Endothelial cell of hepatic sinusoid (primary cell): ENCODE results near the gene CCDC33.

Experiments used
- in situ Hi-C: cut with HindIII; loops from 2 replicates; pipeline ENCODE4 v1.10.0; 2017; ENCODE audit warnings: low sequenced_read_pairs

CCDC33 gene

DNA sequence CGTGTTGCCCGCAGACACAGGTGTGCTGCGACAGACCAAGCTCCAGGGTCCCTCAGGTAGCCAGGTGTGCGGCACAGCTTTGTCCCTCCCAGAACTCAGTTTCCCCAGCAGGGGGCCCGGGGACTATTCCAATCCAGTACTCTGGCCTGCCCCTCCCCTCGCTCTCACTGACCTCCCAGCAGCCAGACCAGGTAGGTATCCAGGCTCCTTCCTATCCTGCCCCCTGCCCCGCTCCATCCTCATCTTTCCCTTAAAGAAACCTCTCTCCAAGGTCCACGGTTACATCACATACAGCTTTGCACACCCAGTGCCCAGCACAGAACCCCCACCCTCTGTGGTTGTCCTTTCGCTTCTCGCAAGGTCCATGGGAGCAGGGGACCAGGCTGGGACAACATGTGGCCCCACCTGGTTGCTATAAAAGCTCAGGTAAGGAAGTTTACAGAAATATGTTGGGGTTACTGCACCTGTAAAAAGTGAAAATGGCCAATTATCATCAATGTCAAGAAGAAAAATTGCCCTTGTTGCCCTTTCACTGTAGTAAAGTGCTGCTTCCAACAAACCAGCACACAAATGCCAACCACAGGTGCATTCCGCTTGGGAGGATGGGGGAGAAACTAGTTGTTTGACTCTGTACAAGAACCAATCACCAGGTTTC lies 138.6 kb downstream of the CCDC33 start:
- in situ Hi-C loops: loop anchor here (5.0 kb wide), 5 partner anchors 68 to 383 kb away; no protein-coding TSS in a partner anchor

DNA sequence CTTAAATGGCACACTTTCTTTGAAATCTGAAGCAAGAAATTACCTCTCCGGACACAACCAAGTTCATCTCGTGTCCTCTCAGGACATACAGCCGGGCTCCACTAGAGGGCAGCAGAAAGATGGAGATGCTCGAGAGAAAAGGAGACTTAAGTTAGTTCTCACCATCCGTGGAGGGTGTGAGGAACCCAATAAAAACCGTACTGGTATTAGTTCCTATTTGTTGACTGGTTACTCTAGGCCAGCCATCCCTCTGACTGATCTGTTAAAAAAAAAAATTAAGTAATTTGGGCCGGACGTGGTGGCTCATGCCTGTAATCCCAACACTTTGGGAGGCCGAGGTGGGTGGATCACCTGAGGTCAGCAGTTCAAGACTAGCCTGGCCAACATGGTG lies 139.2 kb downstream of the CCDC33 start:
- in situ Hi-C loops: loop anchor here (5.0 kb wide), 2 partner anchors 67 to 122 kb away; no protein-coding TSS in a partner anchor

DNA sequence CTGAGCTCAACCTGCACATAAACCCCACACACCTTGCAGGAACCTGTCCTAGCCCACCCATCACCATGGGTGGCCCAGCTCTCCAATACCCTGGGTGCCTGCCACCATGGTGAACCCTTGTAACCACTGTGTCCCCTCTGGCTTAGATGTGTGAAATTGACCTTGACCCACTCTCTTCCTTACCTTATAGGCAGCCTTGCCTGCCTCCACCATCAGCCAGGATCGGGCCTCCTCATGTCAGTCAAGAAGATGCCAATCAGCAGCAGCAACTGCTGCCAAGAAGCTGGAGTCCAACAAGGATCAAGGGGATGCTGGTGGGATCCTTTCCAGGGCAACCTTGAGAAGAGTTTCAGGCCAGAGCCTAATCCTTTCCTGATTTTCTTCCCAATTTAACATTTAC lies 140.1 kb downstream of the CCDC33 start:
- in situ Hi-C loops: loop anchor here (5.0 kb wide), 2 partner anchors 66 to 121 kb away; no protein-coding TSS in a partner anchor

DNA sequence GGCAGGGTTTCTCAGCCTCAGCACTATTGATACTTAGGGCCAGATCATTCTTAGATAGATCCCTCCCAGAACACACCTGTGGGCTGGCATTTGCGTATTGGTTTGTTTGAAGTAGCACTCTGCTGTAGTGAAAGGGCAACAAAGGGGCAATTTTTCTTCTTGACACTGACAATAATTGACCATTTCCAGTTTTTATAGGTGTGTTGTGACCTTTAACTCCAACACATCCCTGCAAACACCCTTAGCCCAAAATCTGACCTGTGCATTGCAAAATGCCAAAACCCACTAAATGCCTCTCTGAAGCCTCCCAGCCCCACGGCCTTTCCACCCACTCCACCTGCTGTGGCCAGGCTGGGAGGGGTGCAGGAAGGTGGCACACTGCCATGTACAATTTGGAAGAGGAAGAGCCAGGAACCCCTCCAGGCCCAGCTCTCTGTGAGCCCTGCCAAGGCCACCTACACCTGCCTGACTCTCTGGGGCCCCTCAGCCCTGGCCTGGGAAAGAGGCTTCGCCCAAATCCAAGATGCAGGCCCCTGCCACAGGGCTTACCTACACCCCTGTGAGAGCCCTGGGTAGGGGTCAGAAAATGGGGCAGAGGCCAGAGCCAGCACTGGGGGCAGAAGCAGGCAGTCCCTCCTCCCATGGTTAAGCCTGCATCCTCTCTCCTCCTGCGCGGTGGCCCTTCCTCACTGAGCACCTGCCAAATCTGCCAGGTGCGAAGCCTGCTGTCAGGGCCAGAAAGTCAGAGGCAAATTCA lies 140.9 kb downstream of the CCDC33 start:
- in situ Hi-C loops: loop anchor here (5.0 kb wide), 2 partner anchors 65 to 120 kb away; no protein-coding TSS in a partner anchor

DNA sequence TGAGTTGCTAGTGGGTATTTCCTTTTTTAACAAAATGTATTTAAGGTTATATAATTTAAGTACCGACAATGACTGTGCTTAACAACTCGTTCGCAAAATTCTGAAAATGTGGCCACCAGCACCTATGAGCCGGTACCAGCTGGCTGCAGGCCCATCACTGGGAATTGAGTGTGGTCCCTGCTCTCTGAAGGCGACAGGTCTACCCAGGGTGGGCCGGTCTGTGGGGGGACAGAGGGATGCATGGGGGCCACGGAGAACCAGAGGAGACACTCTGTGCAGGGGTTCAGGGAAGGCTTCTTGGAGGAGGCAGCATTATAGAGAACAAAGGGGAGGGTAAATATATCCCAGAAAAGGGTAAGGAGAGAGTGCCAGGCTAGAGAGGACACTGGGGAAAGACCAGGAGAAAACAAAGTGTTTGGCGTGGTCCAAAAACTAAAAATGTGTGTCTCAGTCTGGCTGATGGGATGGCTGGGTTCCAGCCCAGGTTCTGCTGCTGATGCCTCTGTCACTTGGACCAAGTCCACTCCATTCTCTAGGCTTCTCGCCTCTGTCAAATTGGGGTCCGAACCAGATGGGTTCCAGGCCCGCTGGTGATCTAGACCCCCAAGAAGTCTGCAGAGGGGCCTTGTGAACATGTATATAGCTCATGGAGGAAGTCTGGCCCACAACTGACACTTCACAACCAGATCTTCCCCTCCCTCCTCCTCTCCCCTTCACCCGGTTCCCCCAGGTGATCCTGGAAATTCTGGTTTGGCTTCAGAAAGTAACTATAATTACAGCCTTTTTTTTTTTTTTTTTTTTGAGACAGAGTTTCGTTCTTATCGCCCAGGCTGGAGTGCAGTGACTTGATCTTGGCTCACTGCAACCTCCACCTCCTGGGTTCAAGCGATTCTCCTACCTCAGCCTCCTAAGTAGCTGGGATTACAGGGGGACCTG lies 142.0 kb downstream of the CCDC33 start:
- in situ Hi-C loops: loop anchor here (5.0 kb wide), 2 partner anchors 64 to 119 kb away; no protein-coding TSS in a partner anchor

DNA sequence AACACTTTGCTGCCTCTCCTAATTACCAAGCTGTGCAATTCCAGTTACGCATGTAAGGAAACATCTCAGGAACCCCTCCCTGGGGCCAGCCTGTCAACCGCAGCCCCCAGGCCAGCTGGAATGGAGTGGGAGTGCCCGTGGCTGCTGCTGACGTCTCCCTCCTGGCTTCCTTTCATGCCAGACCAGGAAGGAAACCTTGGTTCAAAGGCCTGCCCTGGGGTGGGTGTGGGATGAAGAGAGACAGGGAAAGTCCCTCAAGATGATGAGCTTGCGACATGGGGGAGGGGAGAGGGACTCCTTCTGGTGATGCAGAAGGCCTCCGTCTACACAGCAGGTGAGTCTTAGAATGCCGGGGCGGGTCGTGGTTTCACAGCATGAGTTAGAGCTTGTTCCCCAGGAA lies 142.7 kb downstream of the CCDC33 start:
- in situ Hi-C loops: loop anchor here (5.0 kb wide), 2 partner anchors 63 to 118 kb away; no protein-coding TSS in a partner anchor

DNA sequence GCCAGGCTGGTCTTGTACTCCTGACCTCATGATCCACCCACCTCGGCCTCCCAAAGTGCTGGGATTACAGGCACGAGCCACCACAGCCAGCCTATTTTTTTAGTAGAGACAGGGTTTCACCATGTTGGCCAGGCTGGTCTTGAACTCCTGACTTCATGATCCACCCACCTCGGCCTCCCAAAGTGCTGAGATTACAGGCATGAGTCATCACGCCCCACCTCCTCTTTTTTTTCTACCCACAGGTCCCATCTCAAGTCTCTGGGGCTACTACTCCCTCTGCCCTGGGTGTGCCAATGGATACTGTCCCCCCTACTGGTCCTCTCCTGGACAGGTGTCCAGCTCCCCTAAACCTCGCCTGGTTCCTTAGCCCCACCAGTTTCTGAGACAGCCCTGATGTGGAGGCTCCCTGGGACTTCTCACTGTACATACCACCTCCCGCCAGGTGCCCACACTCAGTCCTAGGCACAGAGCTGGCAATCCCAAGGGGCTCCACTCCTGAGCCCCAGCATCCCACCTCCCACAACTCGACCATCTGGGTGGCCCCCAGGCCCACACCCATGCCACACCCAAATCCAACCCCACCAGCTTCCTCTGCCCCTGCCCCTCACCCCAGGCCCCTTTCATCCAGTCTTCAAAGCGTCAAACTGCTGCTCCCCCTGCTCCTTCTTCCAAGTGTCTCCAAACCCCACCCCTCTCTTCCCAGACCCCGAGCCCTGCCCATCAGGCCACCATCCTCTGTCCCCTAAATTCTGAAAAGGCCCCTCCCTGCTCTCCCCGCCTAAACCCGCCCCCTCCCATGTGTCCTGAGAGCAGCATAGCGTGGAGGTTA lies 144.4 kb downstream of the CCDC33 start:
- in situ Hi-C loops: no loop called here

DNA sequence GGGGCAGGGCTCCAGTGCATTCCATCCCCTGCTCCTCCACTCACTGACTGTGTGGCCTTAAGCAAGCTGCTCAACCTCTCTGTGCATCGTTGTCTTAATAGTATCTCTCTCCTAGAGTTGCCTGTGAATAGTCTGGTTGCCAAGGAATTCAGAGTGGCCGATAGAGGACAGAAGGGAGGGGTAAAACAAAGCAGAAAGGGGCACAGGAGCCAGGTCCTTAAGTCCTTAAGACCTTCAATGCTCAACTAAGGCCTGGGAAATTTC lies 145.0 kb downstream of the CCDC33 start:
- in situ Hi-C loops: no loop called here

DNA sequence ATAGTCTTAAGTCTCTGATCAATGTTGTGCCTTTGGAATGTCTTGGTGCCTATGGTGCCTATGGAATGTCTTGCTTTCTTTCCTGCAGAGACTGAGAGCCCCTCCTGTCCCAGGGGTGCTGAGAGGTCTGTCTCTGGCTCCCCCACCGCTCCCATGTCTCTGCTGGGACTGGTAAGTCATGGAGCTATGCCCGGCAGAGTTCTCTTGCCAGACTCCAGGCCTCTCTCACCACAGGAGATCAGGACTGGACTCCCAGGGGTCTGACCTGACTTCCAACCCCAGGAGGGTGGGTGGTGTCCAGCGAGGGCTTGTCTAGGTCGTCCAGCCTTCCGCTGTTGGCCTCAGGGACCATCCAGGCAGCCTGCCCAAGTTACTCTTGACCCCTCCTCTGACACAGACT lies 145.4 kb downstream of the CCDC33 start:
- in situ Hi-C loops: no loop called here

DNA sequence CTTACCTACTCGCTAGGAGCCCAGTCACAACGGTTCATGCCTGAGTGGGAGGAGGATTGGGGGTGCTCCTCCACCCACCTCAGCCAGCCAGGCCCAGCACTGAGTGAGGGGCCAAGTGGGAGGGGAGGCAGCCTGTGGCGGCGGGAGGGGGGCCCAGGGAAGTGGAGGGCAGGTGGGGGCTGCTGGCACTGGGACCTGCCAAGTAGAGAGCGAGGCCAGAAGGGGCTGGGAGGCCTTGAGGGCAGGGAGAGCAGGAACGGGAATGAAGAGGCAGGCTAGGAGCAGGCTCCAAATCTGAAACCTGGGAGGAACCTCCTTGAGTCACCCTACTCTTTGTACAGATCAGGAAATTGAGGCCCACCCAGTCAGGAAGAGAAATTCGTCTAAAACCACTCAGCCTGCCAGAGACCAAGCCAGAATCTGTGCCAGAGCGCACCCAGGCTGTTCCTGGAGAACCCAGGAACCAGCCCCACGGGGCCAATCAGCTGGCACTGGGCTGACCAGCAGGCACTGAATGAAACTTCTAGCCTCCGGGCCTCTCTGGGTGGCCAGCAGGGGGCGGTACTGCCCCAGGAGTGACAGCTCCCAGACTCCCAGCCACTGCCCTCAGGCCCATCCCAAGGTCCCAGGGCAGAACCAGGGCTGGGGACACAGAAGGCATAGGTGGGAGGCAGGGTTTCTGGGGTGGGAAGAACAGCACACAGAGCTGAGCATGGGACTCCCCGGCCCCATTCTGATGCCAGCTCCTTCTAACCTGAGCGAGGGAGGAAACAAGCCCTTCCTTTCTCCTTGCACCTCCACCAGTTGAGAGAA lies 146.1 kb downstream of the CCDC33 start:
- in situ Hi-C loops: no loop called here

DNA sequence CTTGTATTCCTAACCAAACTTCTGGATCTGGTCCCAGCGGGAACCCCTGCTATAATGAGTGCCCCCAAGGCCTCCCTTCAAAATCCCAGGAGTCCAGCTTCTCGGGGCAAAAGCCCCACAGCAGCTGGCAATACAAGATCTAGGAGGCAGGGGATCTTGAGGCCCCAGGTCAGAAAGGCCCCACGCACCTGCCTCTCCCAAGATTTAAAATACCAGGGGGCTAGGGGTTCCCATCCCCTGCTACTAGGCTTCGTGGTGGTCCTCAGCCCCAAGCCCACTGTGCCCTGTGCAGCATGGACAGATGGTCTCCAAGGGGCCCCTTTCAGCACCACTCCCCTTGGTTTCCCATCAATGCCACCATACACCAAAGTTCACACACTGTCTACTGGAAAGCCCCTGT lies 147.2 kb downstream of the CCDC33 start:
- in situ Hi-C loops: no loop called here

DNA sequence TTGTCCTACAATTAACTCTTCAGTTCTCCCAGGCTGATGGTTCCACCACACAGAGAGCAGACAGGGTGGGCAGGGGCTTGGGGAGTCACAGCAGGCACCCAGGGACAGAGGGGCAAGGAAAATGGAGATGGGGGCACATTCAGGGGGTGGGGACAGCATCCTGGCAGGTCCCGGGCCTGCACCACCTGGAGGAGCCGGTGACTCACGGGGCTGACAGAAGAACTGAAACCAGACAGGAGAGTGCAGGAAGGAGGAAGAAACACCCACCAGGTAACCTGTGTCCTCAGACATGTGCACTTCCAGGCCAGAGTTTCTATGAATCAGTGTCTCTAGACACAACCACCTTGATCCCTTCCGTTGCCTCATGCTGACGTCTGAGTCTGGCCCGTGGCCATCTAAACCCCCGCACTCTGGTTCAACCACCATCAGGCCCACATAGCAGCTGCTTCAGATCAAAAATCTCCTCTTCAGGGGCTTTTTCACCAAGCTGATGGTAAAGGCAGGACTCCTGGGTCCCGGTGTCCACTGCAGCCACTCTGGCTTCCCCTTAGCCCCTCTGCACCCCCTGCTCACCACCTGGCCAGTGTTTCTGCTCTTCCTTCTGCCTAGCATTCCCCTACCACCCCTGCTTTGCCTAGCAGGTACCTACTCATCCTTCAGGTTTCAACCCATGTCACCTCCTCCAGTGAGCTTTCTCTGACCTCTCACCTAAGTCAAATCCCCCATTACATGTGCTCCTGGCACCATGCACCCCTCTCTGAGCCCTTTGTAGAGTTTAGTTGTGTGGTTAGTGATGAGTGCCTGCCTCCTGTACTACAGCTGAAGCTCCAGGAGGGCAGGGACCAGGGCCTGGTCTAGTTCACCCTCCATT lies 147.8 kb downstream of the CCDC33 start:
- in situ Hi-C loops: no loop called here

DNA sequence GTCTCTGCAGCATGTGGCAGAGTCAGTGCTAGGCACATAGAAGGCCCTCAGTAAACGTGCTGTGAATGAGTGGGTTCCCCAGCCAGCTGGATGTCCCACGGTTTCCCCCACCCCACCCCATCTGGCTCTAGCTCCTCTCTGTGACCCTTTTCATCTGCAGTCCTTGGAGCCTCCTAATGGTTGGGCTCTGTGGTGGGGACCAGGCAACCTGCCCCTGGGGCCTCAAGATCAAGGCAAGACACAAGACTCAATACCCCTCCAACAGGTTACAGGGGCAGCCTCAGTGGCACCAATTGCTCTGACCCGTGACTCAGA lies 148.4 kb downstream of the CCDC33 start:
- in situ Hi-C loops: no loop called here

DNA sequence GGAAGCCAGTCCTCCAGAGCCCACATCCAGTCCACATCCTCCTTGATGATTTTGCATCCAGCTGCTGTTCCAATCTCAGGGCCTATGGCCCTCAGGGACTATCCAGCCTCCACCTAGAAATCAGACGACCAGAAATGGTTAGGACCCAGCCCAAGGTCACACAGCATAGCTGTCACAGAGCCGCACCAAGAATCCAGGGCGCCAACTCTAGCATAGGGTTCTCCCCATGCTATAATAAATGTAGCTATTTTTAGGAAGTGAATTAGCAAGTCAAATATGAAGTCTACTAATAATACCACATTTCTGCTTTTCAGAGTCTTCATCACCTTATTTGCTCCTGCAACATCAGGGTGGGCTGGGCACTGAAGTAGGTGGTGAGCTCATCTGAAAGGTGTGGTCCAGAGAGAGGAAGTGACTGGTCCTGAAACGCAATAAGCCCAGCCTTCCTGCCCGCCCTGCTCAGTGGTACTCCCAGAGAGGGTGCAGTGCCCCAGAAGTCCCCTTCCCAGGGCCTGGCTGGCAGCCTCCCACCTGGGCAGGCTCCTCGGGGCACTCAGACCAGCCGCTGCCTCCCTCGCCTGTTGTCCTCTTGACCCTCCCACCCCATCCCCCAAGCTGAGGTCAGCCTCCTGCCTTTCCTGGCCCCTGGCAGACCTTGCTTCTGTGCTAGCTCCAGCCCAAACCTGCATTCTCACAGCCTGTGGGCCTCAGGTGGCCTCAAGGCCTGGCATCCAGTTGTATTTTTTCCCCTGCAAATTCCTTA lies 148.9 kb downstream of the CCDC33 start:
- in situ Hi-C loops: no loop called here

DNA sequence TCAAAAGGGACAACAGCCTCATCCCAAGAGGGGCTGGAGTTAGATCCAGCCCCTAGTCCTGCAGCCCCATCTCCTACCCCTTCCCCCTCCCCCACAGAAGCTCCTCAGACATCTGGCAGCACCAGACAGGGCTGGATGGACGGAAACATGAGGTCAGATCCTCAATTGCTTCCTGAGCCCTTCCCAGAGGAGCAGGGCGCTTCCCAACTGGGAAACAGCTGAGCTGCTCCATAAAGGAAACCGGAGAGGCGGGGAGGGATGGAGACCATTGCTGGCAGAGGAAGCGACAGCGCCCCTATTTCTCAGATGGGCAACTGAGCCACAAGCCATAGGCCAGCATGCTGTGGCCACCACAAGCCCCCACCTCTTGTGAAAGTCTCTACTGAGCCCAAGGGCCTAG lies 149.6 kb downstream of the CCDC33 start:
- in situ Hi-C loops: no loop called here
